Karpas-422 (cell line): ENCODE data around the gene ZNF609. TPM values are rescaled to one million over a fixed set of nuclear protein-coding genes. Genes with fewer than 3 reads are reported as not detected.

ENCODE experiments used
- DNase-seq: peaks from one replicate; pipeline ENCODE4 v3.0.0-alpha.2; 2015
- H2AFZ ChIP-seq: fragments of 200-600 bp; sonication (generic); 2 replicates; pipeline ENCODE4 v1.6.1; 2014; ENCODE audit warnings: antibody characterized with exemption, low read length, mixed read lengths
- H3K27ac ChIP-seq: fragments of 200-600 bp; sonication (generic); 2 replicates; pipeline ENCODE4 v1.5.1; 2014; ENCODE audit warnings: mild to moderate bottlenecking, low read length, moderate library complexity
- H3K27me3 ChIP-seq: fragments of 200-600 bp; sonication (generic); 2 replicates; pipeline ENCODE4 v1.6.1; 2014; ENCODE audit warnings: low read length, mixed read lengths
- H3K36me3 ChIP-seq: fragments of 200-600 bp; sonication (generic); 2 replicates; pipeline ENCODE4 v1.6.1; 2014; ENCODE audit warnings: low read length, mixed read lengths; ENCODE audit not compliant: insufficient read depth
- H3K4me1 ChIP-seq: fragments of 200-600 bp; sonication (generic); 2 replicates; pipeline ENCODE4 v1.6.1; 2014; ENCODE audit warnings: mild to moderate bottlenecking, low read length, mixed read lengths
- H3K4me2 ChIP-seq: fragments of 200-600 bp; sonication (generic); 2 replicates; pipeline ENCODE4 v1.6.1; 2014; ENCODE audit warnings: low read length, low read depth, mild to moderate bottlenecking; ENCODE audit not compliant: poor library complexity, severe bottlenecking
- H3K4me3 ChIP-seq: fragments of 200-600 bp; sonication (generic); 2 replicates; pipeline ENCODE4 v1.5.1; 2014; ENCODE audit warnings: mild to moderate bottlenecking, antibody characterized with exemption, low read length, mixed read lengths
- H3K79me2 ChIP-seq: fragments of 200-600 bp; sonication (generic); 2 replicates; pipeline ENCODE4 v1.6.1; 2014; ENCODE audit warnings: mild to moderate bottlenecking, low read length, mixed read lengths
- H3K9ac ChIP-seq: fragments of 200-600 bp; sonication (generic); 2 replicates; pipeline ENCODE4 v1.6.0; 2014; ENCODE audit warnings: low read length
- H3K9me2 ChIP-seq: fragments of 200-600 bp; sonication (generic), shearing (Covaris generic); replicated peaks from 2 replicates; pipeline ENCODE4 v1.6.0; 2014; ENCODE audit warnings: mild to moderate bottlenecking, low read length, moderate library complexity; ENCODE audit not compliant: insufficient read depth
- H3K9me3 ChIP-seq: fragments of 300-700, 200-600 bp; sonication (generic); 2 replicates; pipeline ENCODE4 v1.6.1; 2014; ENCODE audit warnings: low read length, mixed read lengths
- H4K20me1 ChIP-seq: fragments of 200-600 bp; sonication (generic); 2 replicates; pipeline ENCODE4 v1.6.1; 2014; ENCODE audit warnings: mild to moderate bottlenecking, antibody characterized with exemption, low read length, low read depth; ENCODE audit not compliant: insufficient read depth
- total RNA-seq: library from RNA; depleted of rRNA; stranded (reverse); fragments of >200 nt; shearing (Covaris generic); gene quantifications from 2 replicates; pipeline ENCODE4 v1.2.3, GENCODE V29; 2014; ENCODE audit warnings: low replicate concordance

Gene ZNF609
- total RNA-seq, 1 experiment from 2014 or later, result 26.7 TPM

DNA sequence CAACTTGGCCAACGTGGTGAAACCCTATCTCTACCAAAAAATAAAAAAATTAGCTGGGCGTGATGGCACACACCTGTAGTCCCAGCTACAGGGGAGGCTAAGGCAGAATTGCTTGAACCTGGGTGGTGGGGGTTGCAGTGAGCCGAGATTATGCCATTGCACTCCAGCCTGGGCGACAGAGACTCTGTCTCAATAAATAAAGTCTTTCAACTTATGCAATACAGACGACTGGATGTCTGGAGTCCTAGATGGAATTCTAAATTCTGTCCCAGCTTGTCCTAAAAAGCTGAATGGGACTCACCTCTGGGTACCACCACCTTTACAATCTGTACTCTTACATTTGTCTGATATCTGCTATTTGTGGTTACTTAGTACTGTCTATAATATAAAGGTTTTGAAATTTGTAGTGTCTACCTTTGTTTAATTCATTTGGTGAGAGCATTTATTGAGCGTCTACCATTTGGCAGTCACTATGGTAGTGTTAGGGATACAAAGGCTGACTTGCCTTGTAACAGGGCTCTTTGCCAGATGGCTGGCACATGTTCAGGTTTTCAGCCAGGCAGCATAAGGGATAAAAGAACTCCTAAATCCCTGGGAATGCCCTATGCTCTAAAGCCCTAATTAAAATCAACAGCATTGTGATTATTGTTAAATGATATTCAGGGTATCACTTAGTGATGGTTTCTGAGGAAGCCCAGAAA, 7.2 kb upstream of the ZNF609 start:
- Histone ChIP-seq H3K9me3 (no peaks in the 10 kb centered on the region), H3K36me3 (no peaks in the 10 kb centered on the region), H3K27ac (no peak overlapping the region), H3K4me1 (peaks cover 56% of the 10 kb centered on the region), H3K27me3 (no peaks in the 10 kb centered on the region), H4K20me1 (no peaks in the 10 kb centered on the region), H3K4me3 (no peak overlapping the region), H3K9ac (no peak overlapping the region), H3K4me2 (no peak overlapping the region), H3K79me2 (no peaks in the 10 kb centered on the region), H3K9me2 (no peaks in the 10 kb centered on the region), H2AFZ (no peak overlapping the region)
- no peak for DNase-seq

- H3K9me3 ChIP-seq, result no peaks in the 10 kb centered on the region
- no peak overlapping the region for H3K4me3 ChIP-seq
- H3K27ac ChIP-seq, result no peak overlapping the region
- H3K27me3 ChIP-seq, result no peaks in the 10 kb centered on the region
- no peak overlapping the region for H2AFZ ChIP-seq
- no peaks in the 10 kb centered on the region for H3K36me3 ChIP-seq
- no peaks in the 10 kb centered on the region for H4K20me1 ChIP-seq
- no peaks in the 10 kb centered on the region for H3K9me2 ChIP-seq
- H3K4me1 ChIP-seq, result peaks cover 60% of the 10 kb centered on the region
- no peak overlapping the region for H3K9ac ChIP-seq
- DNase-seq, result no peak
- no peaks in the 10 kb centered on the region for H3K79me2 ChIP-seq
- peak overlapping the region; percentile 78 for H3K4me2 ChIP-seq
These were observed 6.7 kb upstream of the ZNF609 start for GRCh38 chr15:64453689-64454037.

DNA sequence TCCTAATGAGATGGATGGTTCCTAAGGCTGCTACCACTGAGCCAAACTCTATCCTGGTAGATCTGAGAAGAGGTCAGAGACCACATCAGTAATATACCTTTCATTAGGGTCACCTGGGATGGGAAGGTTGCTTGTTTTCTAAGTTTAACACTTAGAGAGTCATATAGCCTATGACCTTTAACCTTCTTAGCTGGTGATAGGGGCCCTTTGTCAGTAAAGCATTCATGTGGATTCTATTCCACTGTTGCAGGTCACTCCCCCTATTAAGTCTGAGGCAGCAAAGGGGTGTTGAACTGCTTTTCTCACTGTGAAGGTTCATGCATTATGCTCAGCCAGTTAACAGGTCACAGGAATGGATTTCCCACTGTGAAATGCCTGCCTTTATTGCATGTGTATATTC, 6.1 kb upstream of the ZNF609 start:
- Histone ChIP-seq H3K4me3 (peak overlapping the region; percentile 53), H2AFZ (no peak overlapping the region), H4K20me1 (no peaks in the 10 kb centered on the region), H3K79me2 (peaks cover 4% of the 10 kb centered on the region; the same call in 1 of the 2 replicates), H3K27me3 (no peaks in the 10 kb centered on the region), H3K4me1 (peaks cover 66% of the 10 kb centered on the region), H3K36me3 (no peaks in the 10 kb centered on the region), H3K9ac (peak overlapping the region; percentile 61), H3K9me3 (no peaks in the 10 kb centered on the region), H3K9me2 (no peaks in the 10 kb centered on the region), H3K4me2 (peak overlapping the region; percentile 78), H3K27ac (peak overlapping the region; percentile 86)
- DNase-seq, result no peak

- H3K4me1 ChIP-seq, result peaks cover 70% of the 10 kb centered on the region
- no peak overlapping the region for H2AFZ ChIP-seq
- peak overlapping the region; percentile 53 for H3K4me3 ChIP-seq
- H3K36me3 ChIP-seq, result no peaks in the 10 kb centered on the region
- no peaks in the 10 kb centered on the region for H3K9me2 ChIP-seq
- H3K9ac ChIP-seq, result peak overlapping the region; percentile 61
- no peaks in the 10 kb centered on the region for H4K20me1 ChIP-seq
- H3K4me2 ChIP-seq, result peak overlapping the region; percentile 78
- H3K79me2 ChIP-seq, result peaks cover 15% of the 10 kb centered on the region
- H3K27ac ChIP-seq, result peak overlapping the region; percentile 86
- peak; percentile 95 for DNase-seq
- no peaks in the 10 kb centered on the region for H3K27me3 ChIP-seq
- no peaks in the 10 kb centered on the region for H3K9me3 ChIP-seq
These were observed 4.4 kb upstream of the ZNF609 start for GRCh38 chr15:64455961-64456371.

DNA sequence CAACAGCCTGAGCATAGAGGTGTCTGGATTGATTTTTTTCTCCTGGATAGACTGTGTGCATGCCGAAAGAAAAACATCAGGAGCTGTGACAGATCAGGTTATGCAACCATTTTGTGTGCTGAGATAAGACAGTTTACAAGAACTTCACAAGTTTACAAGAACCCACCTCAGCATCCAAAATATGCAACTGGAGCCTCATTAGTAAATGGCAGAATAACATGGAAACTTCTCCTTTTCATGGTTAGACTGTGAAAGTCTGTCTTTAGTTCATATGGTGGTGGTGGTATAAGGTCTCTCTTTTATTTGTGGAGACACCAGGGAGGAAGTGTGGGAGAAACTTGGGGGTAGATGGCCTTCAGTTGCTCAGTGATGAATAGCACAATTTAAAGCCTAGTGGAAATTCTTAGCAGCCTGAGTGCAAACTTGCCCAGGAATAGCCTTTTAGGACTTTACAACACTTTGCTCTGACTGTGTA, 3.7 kb upstream of the ZNF609 start:
- Histone ChIP-seq H3K4me2 (peak overlapping the region; percentile 78), H3K9me3 (no peaks in the 10 kb centered on the region), H3K27me3 (no peaks in the 10 kb centered on the region), H3K27ac (peak overlapping the region; percentile 86), H4K20me1 (peaks cover under 1% of the 10 kb centered on the region; the same call in 1 of the 2 replicates), H3K79me2 (peaks cover 20% of the 10 kb centered on the region), H3K4me3 (peak overlapping the region; percentile 53), H3K9me2 (no peaks in the 10 kb centered on the region), H3K9ac (peak overlapping the region; percentile 38), H3K4me1 (peaks cover 74% of the 10 kb centered on the region), H2AFZ (no peak overlapping the region), H3K36me3 (no peaks in the 10 kb centered on the region)
- no peak for DNase-seq

- Histone ChIP-seq H2AFZ (no peak overlapping the region), H3K9me2 (no peaks in the 10 kb centered on the region), H3K4me1 (peaks cover 90% of the 10 kb centered on the region), H3K27ac (peak overlapping the region; percentile 76), H3K4me2 (peak overlapping the region; percentile 74), H3K27me3 (no peaks in the 10 kb centered on the region), H3K4me3 (peak overlapping the region; percentile 71), H3K9ac (peak overlapping the region; percentile 78), H3K36me3 (no peaks in the 10 kb centered on the region), H3K79me2 (peaks cover 46% of the 10 kb centered on the region), H3K9me3 (no peaks in the 10 kb centered on the region), H4K20me1 (peaks cover 5% of the 10 kb centered on the region; the same call in 1 of the 2 replicates)
- no peak for DNase-seq
These were observed 1.2 kb upstream of the ZNF609 start for GRCh38 chr15:64459066-64459781.

- peaks cover 64% of the 10 kb centered on the region for H3K79me2 ChIP-seq
- H3K27ac ChIP-seq, result peak overlapping the region; percentile 76
- H3K27me3 ChIP-seq, result no peaks in the 10 kb centered on the region
- peaks cover 13% of the 10 kb centered on the region; the same call in 1 of the 2 replicates for H4K20me1 ChIP-seq
- H3K4me2 ChIP-seq, result peak overlapping the region; percentile 78
- H3K9me2 ChIP-seq, result no peaks in the 10 kb centered on the region
- peak; percentile 71 for DNase-seq
- H3K4me3 ChIP-seq, result peak overlapping the region; percentile 71
- H3K9me3 ChIP-seq, result no peaks in the 10 kb centered on the region
- H3K9ac ChIP-seq, result peak overlapping the region; percentile 78
- 0 out of 2 replicates have a peak, but pooled peaks cover 3% of the 10 kb centered on the region for H3K36me3 ChIP-seq
- no peak overlapping the region for H2AFZ ChIP-seq
- peaks cover 84% of the 10 kb centered on the region for H3K4me1 ChIP-seq
These were observed 644 bp downstream of the ZNF609 start for GRCh38 chr15:64460724-64461720.
